ENCODE measurements around the gene SDHA.
"Not testable (repeated sequence)": the region's sequence is repeated elsewhere in the genome, so short reads cannot be mapped to it uniquely, and the experiment has no call there.

Gene SDHA

DNA sequence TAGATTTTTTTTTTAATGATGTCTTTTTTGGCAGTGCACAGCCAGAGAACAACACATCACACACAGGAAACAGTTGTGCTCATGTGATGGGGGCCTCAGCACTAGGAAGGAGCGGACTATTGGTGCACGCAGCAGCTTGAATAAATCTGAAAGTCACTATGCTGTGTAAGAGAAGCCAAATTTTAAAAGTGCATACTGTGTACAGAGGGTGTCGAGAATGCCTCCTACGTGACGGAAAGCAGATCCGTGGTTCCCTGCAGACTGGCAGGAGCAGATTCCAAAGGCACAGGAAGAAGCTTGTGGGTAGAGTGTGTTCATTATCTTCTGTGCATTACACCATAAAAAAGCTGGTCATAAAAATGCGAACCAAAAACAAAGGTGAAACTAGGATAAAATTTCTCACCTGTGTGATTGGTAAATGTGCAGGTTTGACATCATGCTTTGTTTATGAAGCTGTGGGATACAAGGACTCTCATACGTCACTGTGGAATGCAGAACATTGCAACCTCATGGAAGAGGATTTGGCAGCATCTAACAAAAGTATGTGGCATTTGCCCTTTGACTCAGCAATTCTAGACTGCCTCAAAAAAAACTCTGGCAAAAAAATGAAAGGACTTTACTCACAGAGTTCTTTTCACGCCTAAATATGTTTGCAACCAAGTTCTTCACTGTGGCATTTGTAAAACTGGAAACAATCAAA lies 45.3 kb downstream of the SDHA start:
- DNase-seq: not testable (repeated sequence)

DNA sequence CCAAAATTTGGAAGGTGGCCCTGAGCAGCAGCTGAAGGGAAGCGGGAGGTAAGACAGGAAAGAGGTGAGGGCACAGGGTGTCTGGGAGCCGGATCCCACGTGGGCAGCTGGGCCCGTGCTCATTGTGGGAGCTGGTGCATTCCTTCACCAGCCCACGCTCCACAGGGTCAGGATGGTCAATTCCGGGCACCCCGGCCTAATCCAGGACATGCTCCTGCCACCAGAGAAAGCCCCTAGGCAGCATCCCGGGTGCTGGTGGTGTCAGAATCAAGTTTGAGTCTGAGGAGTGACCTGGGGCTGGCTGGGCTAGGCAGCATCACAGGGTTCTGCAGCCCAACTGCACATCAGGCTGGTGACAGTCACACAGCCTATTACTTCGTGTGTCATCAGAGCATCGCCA lies 46.2 kb downstream of the SDHA start:
- DNase-seq: no peak

DNA sequence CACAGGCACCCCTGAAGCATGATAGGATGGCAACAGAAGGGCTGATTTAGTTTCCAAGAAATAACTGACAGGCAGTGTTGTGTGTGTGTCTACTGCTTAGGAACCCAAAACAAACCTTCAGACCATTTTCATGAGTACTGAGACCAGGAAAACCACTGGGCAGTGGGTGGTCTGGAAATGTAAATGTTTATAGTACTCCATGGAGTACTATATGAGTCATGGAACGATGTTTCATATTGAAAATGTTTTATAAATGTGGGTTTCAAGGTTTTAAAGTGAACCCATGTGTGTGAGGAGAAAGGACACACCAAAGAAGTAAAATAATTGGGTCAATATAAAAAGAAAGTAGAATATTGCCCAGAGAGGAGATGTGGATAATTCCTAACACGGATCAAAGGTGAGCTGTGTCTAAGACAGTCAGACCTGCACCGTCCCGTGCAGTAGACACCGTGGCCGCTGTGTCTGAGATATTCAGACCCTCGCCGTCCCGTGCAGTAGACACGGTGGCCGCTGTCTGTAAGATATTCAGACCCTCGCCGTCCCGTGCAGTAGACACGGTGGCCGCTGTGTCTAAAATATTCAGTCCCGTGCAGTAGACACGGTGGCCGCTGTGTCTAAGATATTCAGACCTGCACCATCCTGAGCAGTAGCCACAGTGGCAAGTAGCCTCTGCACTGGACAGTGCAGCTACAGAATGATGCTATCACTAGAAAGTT lies 48.3 kb downstream of the SDHA start:
- DNase-seq: not testable (repeated sequence)

DNA sequence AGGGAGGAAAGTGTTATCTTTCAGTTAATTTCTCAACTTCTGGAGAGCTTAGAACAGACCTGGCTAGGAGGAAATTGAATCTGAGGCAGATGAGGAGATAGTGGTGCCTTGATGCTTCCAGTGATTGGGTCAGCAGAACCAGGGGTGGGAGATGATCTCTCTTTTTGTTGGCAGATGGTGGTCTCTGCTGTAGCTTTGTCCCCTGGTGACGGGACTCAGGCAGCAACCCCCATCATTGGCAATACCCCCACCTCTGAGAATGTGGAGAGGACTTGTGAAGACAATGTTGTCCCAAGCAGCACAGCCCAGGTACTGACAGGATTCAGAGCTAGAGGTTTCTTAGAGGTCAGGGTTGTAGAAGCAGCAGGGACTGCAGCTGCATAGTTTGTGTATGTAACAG lies 49.6 kb downstream of the SDHA start:
- DNase-seq: no peak

DNA sequence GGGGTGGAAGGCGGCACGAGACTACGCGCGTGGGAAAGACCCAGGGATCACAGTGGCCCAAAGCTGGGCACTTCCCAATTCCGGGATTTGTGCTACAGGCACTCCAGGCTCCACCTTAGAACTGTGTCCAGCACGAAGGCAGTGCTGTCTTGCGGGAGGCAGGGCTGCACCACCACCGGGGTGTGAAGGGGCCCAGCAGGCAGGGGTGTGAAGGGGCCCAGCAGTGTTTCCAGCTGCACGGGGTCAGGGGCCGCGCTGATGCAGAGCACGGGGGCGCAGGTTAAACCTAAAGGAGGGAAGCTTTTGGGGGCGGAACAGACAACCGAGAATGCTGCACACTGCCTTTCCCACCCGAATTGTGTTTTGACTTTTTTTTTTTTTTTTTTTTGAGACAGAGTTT lies 52.2 kb downstream of the SDHA start:
- no peak for DNase-seq

DNA sequence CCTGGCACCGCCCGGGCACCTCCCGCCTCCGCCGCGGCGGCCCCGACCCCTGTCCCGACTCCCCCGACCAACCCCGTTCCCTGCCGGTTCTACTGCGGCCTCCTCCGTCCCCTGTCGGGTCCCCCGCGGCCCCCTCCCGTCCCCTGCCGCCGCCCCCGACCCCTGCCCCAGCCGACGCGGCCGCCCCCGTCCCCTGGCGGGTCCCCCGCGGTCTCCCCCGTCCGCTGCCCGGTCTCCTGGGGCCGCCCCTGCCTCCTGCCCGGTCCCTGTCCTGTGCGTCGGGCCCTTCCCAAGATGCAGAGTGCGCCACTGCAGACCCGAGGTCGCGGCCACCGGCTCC lies 53.7 kb downstream of the SDHA start:
- DNase-seq: not testable (repeated sequence)

DNA sequence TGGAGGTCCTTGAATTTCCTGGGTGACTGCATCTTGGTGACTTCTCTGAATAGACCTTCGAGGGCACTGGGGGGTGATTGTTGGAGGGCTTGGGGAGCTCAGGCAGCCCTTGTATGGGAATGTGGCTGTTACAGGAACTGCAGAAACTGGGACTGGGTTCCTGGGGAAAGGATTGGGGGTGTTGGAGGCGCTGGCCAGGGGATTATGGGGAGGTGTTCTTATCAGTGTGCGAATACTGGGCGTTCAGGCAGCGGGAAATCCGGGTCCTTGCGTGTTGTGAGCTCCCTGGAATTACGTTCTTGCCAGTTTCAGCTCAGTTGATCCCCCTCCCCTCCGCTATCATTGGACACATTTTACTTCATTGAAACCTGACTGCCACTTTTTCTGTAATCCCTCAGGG lies 55.0 kb downstream of the SDHA start:
- DNase-seq: not testable (repeated sequence)

DNA sequence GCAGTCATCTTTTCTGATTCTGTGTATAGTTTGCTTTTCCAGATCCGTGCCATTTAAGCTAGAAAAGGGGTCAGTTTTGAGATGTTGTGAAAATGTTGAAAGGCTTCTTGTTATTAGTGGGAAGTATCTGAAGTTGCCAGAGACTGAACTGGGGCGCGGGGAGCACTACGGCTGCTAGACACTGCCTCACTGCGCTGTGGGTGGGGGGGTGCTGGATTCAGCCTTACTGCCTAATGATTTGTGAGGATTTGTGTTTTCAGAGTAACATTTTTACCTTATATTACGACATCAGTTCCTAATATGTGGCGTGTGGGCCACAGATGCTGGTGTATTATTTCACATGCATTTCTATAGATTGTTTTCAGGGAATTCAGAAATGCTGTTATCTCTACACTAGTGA lies 55.4 kb downstream of the SDHA start:
- not testable (repeated sequence) for DNase-seq

DNA sequence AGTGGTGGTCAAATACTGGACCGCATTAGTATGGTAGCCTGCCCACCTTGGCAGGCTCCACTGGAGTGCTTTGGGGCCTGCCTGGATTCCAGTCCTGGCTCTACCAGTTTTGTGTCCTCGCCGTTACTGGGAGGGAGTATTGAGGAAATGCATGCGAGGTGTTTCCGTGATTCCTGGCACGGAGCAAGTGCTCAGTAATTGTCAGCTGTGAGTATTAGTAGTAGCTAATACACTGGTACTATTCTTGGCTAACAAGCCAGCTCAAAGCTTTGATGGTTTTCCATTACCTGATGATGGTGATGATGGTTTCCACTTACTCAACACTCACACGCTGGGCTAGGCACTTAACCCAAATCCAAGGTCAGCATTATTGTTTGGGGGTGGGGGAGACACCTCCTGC lies 56.2 kb downstream of the SDHA start:
- DNase-seq: not testable (repeated sequence)

DNA sequence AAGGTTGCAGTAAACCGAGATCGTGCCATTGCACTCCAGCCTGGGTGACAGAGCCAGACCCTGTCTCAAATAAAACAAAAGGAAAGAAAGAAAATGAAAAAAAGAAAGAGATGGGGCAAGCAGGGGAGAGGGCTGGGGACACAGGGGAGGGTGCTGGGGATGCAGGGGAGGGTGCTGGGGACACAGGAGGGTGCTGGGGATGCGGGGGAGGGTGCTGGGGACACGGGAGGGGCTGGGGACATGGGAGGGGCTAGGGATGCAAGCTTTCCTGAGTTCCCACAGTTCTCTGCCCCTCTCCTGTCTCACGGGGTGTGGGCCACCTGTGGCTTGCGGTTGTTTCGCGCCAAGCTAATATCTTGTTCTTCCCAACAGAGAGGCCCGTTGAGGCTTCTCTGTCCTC lies 60.5 kb downstream of the SDHA start:
- no peak for DNase-seq

DNA sequence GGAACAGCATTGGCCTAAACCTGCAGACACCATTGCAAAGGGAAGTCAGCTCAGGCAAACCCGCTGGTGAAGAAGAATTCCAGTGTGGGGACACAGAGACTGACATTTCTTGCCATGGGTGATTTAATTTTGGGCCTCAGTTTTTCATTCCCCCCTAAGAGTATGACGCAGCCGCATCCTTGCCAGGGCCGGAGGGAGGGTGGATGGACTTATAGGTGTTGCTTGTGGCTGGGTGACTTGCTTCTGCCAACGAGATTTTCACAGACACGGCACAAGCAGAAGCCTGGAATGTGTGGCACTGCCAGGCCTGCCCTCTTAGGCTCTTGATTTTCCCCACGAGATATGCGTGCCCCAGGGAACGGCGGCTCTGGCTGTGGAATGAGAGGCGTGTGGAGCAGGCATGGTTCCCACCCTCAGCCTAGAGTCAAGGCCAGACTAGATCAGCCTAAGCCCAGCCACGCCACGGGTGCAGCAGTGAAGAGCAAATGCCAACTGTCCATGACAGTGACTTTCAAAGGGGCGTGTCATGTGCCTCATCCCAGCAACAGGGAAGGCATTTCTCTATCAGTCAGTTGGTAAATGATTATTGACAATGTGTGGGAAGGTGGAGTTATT lies 61.0 kb downstream of the SDHA start:
- DNase-seq: not testable (repeated sequence)

DNA sequence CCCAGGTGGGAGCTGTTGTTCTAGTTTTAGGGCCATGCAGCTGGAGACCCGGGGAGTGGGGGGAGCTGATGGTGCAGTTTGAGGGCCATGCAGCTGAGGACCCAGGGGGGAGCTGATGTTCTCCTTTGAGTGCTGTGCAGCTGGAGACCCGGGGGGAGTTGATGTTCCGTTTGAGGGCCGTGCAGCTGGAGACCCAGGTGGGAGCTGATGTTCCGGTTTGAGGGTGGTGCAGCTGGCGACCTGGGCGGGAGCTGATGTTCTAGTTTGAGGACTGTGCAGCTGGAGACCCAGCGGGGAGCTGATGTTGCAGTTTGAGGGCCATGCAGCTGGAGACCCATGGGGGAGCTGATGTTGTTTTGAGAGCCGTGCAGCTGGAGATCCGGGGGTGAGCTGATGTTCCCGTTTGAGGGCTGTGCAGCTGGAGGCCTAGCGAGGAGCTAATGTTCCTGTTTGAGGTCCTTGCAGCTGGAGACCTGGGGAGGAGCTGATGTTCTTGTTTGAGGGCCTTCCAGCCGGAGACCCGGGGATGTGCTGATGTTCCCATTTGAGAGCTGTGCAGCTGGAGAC lies 68.0 kb downstream of the SDHA start:
- no peak for DNase-seq

DNA sequence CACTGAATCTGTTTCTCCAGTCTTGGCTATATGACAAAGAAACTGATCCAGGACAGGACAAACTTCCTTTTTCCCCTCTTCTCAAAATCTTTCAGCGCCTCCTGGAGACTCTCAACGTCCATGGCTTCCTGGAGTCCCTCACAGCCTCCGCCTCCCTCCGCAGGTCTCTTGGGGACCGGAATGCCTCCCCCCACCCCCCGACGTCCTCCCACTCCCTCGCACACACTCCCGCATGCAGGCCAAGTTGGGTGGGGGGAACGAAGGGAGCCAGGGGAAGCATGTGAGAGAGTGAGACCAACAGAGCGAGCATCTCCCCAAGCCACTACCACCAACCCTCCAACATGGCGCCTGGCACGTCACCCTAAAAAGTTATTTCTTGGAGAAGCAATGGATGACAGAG lies 72.1 kb downstream of the SDHA start:
- not testable (repeated sequence) for DNase-seq

DNA sequence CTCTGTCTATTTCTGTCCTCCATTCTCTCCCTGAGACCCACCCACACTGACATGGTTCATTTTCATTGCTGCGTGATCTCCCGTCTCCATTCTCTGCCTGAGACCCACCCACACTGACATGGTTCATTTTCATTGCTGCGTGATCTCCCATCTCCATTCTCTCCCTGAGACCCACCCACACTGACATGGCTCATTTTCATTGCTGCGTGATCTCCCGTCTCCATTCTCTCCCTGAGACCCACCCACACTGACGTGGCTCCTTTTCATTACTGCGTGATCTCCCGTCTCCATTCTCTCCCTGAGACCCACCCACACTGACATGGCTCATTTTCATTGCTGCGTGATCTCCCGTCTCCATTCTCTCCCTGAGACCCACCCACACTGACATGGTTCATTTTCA lies 73.2 kb downstream of the SDHA start:
- DNase-seq: not testable (repeated sequence)

DNA sequence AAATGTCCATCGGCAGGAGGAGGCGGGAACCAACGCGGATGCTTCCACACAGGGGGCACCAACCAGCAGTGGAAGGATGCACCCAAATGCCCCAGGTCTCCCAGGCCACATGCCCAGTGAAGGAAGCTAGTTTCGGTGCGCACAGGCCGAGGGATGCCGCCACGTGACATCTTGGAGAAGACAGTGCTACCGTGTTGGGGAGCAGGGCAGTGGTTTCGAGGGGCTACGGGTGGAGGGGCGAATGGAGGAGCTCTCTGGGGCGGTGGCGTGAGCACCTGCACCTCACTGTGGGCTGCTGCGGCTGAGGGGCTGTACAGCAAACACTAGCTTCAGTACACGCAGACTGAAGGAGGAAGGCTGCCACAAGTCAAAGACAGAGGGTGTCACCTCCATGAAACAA lies 76.7 kb downstream of the SDHA start:
- DNase-seq: not testable (repeated sequence)

DNA sequence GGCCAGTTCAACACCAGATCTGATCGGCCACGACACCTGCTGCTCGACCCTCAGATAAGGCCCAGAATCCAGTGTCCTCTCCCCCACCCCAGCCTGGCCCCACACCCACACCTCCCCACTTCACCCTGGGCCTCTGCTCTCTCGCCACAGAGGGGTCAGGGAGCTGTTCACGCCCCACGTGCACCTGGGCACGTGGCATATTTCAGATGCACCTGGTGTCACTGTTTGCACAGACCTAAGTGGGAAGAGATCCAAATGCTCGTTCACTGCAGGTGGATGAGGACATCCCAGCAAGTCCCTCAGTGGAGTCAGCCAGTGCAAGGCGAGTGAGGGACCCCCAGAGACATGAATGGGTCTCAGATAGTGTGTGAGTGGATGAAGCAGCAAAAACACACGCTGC lies 78.1 kb downstream of the SDHA start:
- not testable (repeated sequence) for DNase-seq

DNA sequence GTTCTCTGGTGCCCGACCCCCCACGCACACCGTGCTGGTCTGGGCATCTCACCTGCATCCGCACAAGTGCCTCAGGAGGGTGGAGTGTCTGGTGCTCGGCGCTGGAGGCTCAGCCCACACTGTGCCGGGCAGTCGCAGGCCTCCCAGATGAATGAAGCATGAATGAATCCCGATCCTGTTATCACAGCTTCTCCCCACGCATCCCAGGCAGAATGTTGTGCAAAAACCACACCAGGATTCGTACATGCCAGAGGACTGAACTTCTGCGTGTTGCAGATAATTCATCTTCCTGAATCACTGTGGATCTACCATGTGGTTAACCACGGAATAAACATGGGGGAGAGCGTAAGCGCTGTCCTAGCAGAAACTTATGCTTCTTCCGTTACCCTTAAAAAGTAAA lies 78.8 kb downstream of the SDHA start:
- not testable (repeated sequence) for DNase-seq

DNA sequence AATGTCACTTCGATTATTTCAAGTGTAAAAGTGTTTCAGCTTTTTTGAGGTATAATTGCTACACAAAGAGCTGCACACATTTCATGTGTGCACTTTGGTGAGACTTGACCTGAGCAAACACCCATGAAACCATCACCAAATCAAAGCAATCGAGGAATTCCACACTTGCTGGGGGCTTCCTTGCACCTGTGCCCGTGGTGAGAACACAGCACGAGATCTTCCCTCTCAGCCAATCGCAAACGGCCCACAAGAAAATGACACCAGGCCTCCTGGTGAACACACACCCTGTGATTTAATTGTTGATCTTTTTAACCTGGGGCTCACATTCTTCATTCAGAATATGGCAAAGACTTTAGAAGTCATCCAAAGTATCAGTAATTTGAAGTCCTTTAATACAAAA lies 79.3 kb downstream of the SDHA start:
- DNase-seq: not testable (repeated sequence)

DNA sequence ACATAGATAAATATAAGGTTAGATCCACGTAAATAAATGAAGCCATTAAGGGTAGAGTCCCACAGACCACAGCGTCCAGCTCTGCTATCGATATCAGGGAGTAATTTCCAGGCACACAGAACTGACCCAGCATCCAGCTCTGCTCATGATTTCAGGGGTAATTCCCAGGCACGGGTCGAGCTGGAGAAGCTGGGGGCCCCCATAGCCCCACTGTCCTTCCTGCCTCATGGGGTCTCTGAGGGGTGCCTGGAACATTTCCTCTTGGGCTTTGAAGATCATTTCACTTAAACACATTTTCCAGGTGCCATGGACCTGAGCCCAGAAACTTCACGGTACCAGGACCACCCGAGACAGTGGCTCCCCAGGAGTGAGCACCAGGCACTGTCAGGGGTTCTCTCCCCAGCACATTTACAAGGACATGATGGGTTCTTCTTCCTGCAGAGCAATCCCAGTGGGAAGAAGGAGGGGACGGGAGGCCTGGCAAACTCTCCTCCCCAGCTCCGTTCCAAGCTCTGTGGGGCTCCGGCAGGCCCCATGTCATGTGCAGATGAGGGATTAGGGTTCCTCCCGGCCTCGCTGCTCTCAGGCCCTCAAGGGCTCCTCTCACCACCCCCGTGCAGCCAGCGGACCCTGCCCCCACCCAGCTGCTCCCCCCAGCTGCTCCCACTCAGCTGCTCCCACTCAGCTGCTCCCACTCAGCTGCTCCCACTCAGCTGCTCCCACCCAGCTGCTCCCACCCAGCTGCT lies 80.0 kb downstream of the SDHA start:
- not testable (repeated sequence) for DNase-seq

DNA sequence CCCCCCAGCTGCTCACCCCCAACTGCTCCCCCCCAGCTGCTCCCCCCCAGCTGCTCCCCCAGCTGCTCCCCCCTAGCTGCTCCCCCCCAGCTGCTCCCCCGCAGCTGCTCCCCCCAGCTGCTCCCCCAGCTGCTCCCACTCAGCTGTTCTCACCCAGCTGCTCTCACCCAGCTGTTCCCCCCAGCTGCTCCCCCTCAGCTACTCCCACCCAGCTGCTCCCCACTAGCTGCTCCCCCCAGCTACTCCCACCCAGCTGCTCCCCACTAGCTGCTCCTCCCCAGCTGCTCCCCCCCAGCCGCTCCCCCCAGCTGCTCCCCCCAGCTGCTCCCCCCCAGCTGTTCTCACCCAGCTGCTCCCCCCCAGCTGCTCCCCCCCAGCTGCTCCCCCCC lies 80.6 kb downstream of the SDHA start:
- no peak for DNase-seq

DNA sequence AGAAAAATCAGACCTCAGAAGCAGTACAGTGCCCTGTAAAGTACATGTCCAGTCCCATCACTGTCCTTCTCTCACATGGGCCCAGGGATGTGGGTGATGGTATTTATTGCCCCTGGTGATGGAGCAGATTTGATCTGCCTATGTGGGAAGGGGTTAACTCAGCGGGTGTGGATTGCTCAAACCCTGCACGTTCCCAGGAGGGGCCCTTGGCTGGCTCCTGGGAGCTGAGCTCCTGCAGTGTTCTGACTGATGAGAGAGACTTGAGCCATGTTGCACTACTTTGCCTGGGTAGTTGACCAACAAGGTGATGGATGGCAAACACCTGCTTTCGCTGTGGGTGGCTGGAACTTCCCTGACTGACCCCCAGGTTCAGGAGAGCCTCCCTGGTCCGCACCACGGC lies 81.8 kb downstream of the SDHA start:
- not testable (repeated sequence) for DNase-seq

DNA sequence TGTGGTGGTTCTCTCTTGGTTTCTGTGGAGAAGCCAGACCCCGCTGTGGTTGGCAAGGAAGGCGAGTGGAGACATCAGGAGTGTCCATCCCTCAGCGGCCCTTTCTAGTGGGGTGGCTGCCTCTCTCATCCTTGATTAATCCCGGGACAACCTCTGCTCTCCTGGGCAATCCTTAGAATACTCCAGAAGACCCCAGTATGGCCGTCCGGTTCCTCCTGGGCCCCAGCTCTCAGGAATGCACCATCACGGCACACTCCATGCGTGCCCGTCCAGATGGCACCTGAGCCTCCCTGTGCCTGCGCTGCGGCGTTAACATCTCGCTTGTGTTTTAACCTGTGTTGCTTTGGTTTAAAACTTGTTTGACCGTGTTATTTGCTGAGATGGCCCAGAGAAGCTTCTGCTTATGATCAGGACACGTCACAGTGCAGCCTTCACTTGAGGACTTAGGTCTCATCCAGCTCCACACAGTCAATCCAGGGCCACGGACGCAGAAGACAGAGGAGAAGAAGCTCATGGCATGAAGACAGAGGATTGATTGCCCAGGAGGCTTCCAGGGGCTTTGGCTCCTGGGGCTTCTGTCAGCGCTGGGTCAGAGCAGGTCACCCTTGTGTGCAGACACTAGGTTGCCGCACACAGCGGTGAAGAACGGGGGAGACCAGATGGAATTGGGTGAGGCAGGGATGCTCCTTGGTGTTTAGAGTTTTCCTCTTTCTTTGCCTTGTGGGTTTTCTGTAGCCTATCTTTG lies 82.7 kb downstream of the SDHA start:
- DNase-seq: not testable (repeated sequence)

All from activated naive CD4-positive, alpha-beta T cell treated with anti-CD3 and anti-CD28 coated beads, Interleukin-2, amount 50 U/mL, for 16 hours (primary cell).